MCF 10A (cell line): ENCODE results near the gene TIMM17B. TPM values are rescaled to one million over a fixed set of nuclear protein-coding genes. Genes with fewer than 3 reads are reported as not detected.
A peak's percentile ranks its signal among the peaks of the same experiment; 100 is the strongest.
"Not testable (repeated sequence)": the region's sequence is repeated elsewhere in the genome, so short reads cannot be mapped to it uniquely, and the experiment has no call there.

Experiments
- BruUV-seq: library from RNA; stranded (reverse); fragments of 400-500 nt; replicated peaks from 2 replicates; lab custom pipeline; 2021; lab: Mats Ljungman, UMichigan
- CTCF ChIA-PET: fragments of 300-600 bp; sonication (Branson Sonifier 250); formaldehyde crosslinking; extraction: SDS; loops from one replicate; lab custom pipeline; 2021; ENCODE audit warnings: antibody characterized with exemption, inconsistent platforms; lab: Yijun Ruan, JAX
- POLR2A ChIA-PET: fragments of 300-600, 350-650 bp; sonication (Branson Sonifier 250); formaldehyde crosslinking; extraction: SDS; loops from one replicate; lab custom pipeline; 2020; ENCODE audit warnings: antibody characterized with exemption, inconsistent platforms; lab: Yijun Ruan, JAX
- DNase-seq: peaks from one replicate; pipeline ENCODE4 v3.0.0-alpha.2; 2018; ENCODE audit not compliant: unreplicated experiment
- H3K27ac Mint-ChIP-seq: one replicate; pipeline ENCODE4 v1.8.0; 2022; ENCODE audit warnings: mild to moderate bottlenecking, low read depth, mixed read lengths; ENCODE audit not compliant: unreplicated experiment
- H3K27me3 Mint-ChIP-seq: one replicate; pipeline ENCODE4 v1.8.0; 2022; ENCODE audit warnings: mixed read lengths; ENCODE audit not compliant: insufficient read depth, unreplicated experiment
- H3K36me3 Mint-ChIP-seq: one replicate; pipeline ENCODE4 v1.8.0; 2022; ENCODE audit warnings: mild to moderate bottlenecking, moderate library complexity, mixed read lengths; ENCODE audit not compliant: insufficient read depth, unreplicated experiment
- H3K4me1 Mint-ChIP-seq: one replicate; pipeline ENCODE4 v1.8.0; 2022; ENCODE audit warnings: mixed read lengths; ENCODE audit not compliant: insufficient read depth, unreplicated experiment
- H3K4me3 Mint-ChIP-seq: one replicate; pipeline ENCODE4 v1.8.0; 2022; ENCODE audit warnings: mild to moderate bottlenecking, moderate library complexity, mixed read lengths; ENCODE audit not compliant: unreplicated experiment
- H3K9me3 Mint-ChIP-seq: one replicate; pipeline ENCODE4 v1.8.0; 2022; ENCODE audit warnings: mixed read lengths; ENCODE audit not compliant: unreplicated experiment
- intact Hi-C: fragments of 100-400 bp; cut with micrococcal nuclease; formaldehyde crosslinking; loops from 2 replicates; pipeline ENCODE4 v1.14.1; 2022
- total RNA-seq: library from RNA; stranded (reverse); gene quantifications from 2 replicates; pipeline ENCODE4 v1.2.3, GENCODE V29; 2022
- TF ChIP-seq, protein P1 (sequence below): fragments of 200-600 bp; IDR thresholded peaks from one replicate; pipeline ENCODE4 v1.8.0; 2022; ENCODE audit warnings: antibody characterized with exemption, mild to moderate bottlenecking; ENCODE audit not compliant: unreplicated experiment

TIMM17B gene
- total RNA-seq, 1 experiment from 2014 or later = 73.7 TPM

GRCh38 chrX:48890934-48891401, 6.6 kb downstream of the TIMM17B start:
- CTCF ChIA-PET = interaction anchor here (0.6 to 2.1 kb wide), 5 partner anchors 23 to 86 kb away, joined by 3 to 9 read pairs (median 5); no protein-coding TSS in a partner anchor
- Mint-ChIP-seq H3K4me1 (peaks cover 7% of the 10 kb centered on the region), H3K4me3 (peak overlapping the region; percentile 72), H3K27me3 (no peaks in the 10 kb centered on the region), H3K36me3 (peaks cover 5% of the 10 kb centered on the region), H3K27ac (no peak overlapping the region), H3K9me3 (peaks cover 21% of the 10 kb centered on the region)
- no peak for DNase-seq
- POLR2A ChIA-PET = interaction anchor here (0.7 to 2.4 kb wide), 12 partner anchors 12 to 294 kb away, joined by 3 to 14 read pairs (median 4); partner anchors contain the start of genes OTUD5, PIM2 and SLC35A2
- intact Hi-C loops = loop anchor here (1.0 to 2.0 kb wide), 3 partner anchors 22 to 36 kb away; no protein-coding TSS in a partner anchor
- no TSS peak for BruUV-seq
- TF ChIP-seq, protein P1, sequence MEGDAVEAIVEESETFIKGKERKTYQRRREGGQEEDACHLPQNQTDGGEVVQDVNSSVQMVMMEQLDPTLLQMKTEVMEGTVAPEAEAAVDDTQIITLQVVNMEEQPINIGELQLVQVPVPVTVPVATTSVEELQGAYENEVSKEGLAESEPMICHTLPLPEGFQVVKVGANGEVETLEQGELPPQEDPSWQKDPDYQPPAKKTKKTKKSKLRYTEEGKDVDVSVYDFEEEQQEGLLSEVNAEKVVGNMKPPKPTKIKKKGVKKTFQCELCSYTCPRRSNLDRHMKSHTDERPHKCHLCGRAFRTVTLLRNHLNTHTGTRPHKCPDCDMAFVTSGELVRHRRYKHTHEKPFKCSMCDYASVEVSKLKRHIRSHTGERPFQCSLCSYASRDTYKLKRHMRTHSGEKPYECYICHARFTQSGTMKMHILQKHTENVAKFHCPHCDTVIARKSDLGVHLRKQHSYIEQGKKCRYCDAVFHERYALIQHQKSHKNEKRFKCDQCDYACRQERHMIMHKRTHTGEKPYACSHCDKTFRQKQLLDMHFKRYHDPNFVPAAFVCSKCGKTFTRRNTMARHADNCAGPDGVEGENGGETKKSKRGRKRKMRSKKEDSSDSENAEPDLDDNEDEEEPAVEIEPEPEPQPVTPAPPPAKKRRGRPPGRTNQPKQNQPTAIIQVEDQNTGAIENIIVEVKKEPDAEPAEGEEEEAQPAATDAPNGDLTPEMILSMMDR = no peak

- ChIA-PET POLR2A (interaction anchor here (1.5 to 2.4 kb wide), 3 partner anchors 12 to 33 kb away, joined by 3 to 14 read pairs (median 5); partner anchors contain the start of gene SLC35A2), CTCF (interaction anchor here (0.7 kb wide), 1 partner anchor 85 kb away, joined by 5 read pairs; no protein-coding TSS in a partner anchor)
Observed at GRCh38 chrX:48890296-48890925, 7.2 kb downstream of the TIMM17B start.

GRCh38 chrX:48886586-48886985, 11.0 kb downstream of the TIMM17B start:
- CTCF ChIA-PET, intact Hi-C loops, H3K36me3 Mint-ChIP-seq, BruUV-seq, H3K27me3 Mint-ChIP-seq, DNase-seq, H3K4me1 Mint-ChIP-seq, H3K4me3 Mint-ChIP-seq, H3K27ac Mint-ChIP-seq: not testable (repeated sequence)
- H3K9me3 Mint-ChIP-seq = peaks cover 14% of the 10 kb centered on the region
- POLR2A ChIA-PET = interaction anchor here (1.6 kb wide), 1 partner anchor 11 kb away, joined by 3 read pairs; the partner anchor contains the start of genes PQBP1 and TIMM17B

More at GRCh38 chrX:48890296-48890925, 7.2 kb downstream of the TIMM17B start:
- DNase-seq = no peak
- H3K4me1 Mint-ChIP-seq = peaks cover 7% of the 10 kb centered on the region
- peaks cover 18% of the 10 kb centered on the region for H3K9me3 Mint-ChIP-seq
- H3K36me3 Mint-ChIP-seq = peaks cover 5% of the 10 kb centered on the region
- peak overlapping the region; percentile 33 for H3K4me3 Mint-ChIP-seq
- no peak overlapping the region for H3K27ac Mint-ChIP-seq
- H3K27me3 Mint-ChIP-seq = no peaks in the 10 kb centered on the region
- intact Hi-C loops = loop anchor here (2.0 kb wide), 2 partner anchors 22 to 36 kb away; no protein-coding TSS in a partner anchor
- no TSS peak for BruUV-seq
- TF ChIP-seq, protein P1 = no peak

- POLR2A ChIA-PET = no interaction called here
- H3K4me3 Mint-ChIP-seq = no peak overlapping the region
- BruUV-seq = no TSS peak
- no peaks in the 10 kb centered on the region for H3K4me1 Mint-ChIP-seq
- TF ChIP-seq, protein P1 = no peak
- no peaks in the 10 kb centered on the region for H3K27me3 Mint-ChIP-seq
- CTCF ChIA-PET = no interaction called here
- no peaks in the 10 kb centered on the region for H3K36me3 Mint-ChIP-seq
- no peak overlapping the region for H3K27ac Mint-ChIP-seq
- intact Hi-C loops = no loop called here
- DNase-seq = no peak
- no peaks in the 10 kb centered on the region for H3K9me3 Mint-ChIP-seq
Observed at GRCh38 chrX:48883729-48884128, 13.8 kb downstream of the TIMM17B start.

- POLR2A ChIA-PET, H3K4me1 Mint-ChIP-seq, H3K4me3 Mint-ChIP-seq, H3K27me3 Mint-ChIP-seq, H3K9me3 Mint-ChIP-seq, H3K27ac Mint-ChIP-seq, H3K36me3 Mint-ChIP-seq, DNase-seq, intact Hi-C loops, CTCF ChIA-PET, BruUV-seq: not testable (repeated sequence)
Observed at GRCh38 chrX:48876944-48877343, 20.6 kb downstream of the TIMM17B start.

GRCh38 chrX:48872017-48872416, 25.6 kb downstream of the TIMM17B start:
- H3K36me3 Mint-ChIP-seq, H3K9me3 Mint-ChIP-seq, DNase-seq, CTCF ChIA-PET, POLR2A ChIA-PET, H3K27me3 Mint-ChIP-seq, H3K4me3 Mint-ChIP-seq, intact Hi-C loops, H3K27ac Mint-ChIP-seq, BruUV-seq: not testable (repeated sequence)
- H3K4me1 Mint-ChIP-seq = peaks cover 16% of the 10 kb centered on the region
